GM18502 (cell line): ENCODE data around the gene IL16.
A peak's percentile ranks its signal among the peaks of the same experiment; 100 is the strongest.

Experiments
- ATAC-seq: cut with Tn5 transposase; IDR thresholded peaks from one replicate; pipeline ENCODE4 v1.9.1; 2021; ENCODE audit warnings: mild to moderate bottlenecking; ENCODE audit not compliant: unreplicated experiment, poor library complexity

IL16 gene

GRCh38 chr15:81254277-81254915 is 57.7 kb downstream of the IL16 start:
- ATAC-seq, result no peak

DNA sequence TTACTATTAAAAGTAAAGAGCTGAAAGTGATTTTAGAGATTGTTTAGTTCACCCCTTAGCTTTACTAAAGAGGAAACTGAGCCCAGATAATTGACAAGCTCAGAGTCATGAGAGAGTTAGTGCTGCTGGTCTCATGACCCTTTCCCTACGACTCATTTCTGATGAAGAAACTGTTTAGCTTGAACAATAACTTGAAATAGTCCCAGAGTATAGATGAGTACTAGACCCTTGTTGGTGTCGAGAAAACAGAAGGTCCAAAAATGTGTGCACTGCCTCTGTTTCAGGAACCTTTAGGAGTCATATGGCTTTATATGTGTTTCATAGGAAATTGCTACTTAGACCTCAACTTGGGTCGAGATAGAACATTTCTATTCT is 58.2 kb downstream of the IL16 start:
- ATAC-seq, result no peak

DNA sequence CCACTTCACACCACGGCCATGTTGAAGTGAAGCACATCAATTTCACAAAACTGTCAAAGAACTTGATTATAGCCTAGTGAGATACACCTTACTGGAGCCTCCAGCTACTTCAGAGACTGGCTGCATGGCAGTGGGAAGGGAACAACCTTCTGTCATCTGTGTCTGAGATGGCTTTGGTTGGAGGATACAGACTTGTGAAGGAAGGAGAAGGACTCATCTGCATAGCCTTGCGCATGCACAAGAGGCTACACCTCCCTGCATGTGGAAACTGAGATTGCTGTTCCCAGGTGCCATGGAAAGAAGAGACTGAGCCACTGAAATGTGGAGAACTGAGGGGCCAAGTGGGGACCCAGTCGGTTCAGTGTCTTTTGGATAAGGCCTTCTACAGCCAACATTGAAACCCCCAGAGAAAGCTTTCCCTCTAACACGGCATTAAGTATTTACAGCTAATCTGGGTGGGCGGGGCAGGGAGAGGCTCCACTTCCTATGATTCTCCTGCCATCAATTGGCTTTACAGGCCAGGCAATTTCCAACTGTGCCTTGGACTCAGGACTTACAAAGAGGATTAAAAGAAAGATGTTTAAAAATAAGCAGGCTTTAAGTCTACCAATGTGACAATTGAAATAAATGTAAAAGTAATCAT is 58.8 kb downstream of the IL16 start:
- no peak for ATAC-seq

DNA sequence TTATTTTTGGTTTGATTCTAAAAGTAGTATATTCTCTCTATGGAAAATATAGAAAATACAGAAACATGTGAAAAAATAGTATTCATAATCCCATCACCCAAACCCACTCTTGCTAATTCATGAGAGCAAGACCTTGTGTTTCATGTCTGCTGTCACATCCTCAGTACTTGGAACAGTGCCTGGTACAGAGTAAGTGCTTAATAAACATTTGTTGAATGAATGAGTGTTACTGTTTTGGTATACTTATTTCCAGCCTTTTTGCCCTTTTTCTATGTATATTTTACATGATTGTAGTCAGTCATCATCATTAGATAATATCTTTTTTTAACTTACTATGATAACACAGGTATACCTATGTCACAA is 59.3 kb downstream of the IL16 start:
- ATAC-seq, result no peak

GRCh38 chr15:81256916-81257315 is 60.2 kb downstream of the IL16 start:
- no peak for ATAC-seq

DNA sequence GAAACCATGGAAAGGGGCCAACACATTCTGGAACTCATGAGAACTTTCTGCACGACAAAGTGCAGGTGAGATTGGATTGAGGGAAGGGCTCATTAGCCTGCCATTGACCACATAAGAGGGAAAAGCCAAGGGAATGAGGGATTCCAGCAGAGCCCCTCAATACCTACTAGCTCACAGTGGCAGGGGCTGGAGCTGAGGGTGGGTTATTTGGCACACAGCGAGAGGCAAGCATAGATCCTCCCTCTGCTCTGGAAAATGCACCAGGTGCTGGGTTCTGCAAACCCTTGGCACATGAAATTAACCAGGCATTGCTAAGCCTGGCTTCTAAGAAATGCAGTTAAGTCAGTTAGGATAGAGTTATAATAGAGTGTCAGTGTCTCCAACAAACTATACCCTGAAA is 60.8 kb downstream of the IL16 start:
- no peak for ATAC-seq

DNA sequence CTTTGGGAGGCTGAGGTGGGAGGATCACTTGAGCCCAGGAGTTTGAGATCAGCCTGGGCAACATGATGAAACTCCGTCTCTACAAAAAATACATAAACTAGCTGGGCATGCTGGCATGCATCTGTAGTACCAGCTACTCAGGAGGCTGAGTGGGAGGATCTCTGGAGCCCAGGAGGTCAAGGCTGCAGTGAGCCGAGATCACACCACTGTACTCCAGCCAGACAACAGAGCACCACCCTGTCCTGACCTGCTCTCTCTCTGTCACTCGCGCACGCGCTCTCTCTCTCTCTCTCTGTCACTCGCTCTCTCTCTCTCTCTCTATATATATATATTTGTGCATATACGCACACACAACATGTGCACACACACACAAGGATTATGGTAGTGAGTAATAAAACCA is 61.8 kb downstream of the IL16 start:
- ATAC-seq, result no peak

DNA sequence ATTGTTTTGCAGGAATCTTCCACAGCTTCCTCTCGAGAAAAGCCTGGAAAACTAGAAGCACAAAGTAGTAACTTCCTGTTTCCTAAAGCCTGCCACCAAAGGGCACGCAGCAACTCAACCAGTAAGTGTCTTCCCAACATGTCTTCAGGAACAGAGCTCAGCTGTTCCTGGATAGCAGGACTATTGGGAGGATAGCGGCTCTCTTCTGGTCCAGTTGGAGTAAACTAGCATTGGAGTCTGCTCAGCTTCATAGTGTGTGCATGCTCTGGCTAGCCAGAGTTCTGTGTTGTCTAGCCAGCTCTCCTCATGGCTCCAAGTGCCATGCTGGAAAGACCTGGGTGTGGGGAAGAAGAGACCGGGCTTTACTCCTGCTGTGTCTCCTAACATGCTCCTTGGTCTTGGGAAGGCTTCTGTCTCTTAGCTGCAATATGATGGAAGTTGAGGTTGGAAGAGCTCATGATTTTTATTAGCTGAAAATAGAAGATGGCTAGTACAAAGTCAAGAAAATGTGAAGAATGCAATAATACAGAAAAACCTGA is 63.1 kb downstream of the IL16 start:
- ATAC-seq, result no peak

DNA sequence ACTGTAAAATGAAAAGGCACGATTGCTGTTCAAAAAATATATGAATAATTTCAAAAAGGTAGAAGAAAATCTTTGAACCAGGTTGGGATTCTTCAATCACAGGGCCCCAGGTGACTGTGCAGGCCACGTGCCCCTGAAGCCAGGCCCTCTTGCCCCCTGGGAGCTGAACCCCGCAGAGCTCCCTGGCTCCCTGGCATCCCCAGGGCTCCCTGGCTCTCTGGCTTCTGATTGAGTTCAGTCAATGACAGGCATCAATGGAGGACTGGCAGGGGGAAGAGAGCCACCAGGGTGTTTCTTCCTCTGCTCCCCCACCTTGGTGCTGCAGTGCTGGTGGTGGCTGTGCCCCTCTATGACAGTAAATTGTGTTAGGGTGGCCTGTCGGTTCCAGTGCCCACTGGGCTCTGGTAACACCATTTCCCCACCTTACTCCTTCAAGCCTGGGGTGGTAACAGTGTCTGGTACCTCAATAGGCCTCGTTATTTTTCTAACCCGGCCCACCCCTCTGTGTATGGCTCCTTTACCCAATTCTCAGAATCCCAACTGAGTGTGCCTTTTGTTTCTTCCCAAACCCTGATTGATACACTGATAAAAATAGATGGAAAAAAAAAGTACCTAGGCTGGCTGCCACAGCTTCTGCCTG is 64.6 kb downstream of the IL16 start:
- no peak for ATAC-seq

GRCh38 chr15:81263477-81263876 is 66.8 kb downstream of the IL16 start:
- no peak for ATAC-seq

DNA sequence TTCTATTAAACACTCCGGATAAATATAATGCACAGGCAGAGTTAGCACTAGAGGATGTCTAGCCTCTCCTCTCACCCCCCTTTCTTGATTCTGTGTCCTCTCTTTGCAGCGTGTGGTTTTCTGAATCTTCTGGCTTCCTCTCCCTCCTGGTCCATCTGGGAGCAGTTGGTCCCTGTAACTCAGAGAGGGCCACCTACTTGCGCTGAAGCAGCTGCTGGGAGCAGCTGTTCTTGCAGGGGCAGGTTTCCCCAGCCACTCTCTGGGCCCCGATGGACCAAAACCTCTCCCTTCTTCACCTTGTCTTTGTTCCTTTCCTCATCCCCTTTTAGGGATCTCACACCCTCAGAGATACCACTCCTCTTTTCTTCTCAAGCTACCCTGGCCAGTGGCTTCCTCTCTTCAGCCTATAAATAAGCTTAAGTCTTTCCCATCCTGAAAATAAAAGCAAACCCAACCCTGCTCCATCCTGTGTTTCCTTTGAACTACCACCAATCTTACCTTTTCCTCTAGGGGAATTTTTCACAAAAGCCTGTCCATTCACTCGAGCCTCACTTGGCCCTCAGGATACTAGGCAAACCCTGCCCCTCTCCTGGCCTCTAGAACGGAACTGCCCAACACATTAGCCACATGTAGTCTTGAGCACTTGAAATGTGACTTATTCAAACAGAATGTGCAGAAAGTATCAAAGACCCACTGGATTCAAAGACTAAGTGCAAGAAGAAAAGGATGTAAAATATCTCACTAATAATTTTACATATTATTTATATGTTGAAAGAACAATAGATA is 67.6 kb downstream of the IL16 start:
- no peak for ATAC-seq

GRCh38 chr15:81265256-81265943 is 68.7 kb downstream of the IL16 start:
- ATAC-seq, result peak; percentile 8

DNA sequence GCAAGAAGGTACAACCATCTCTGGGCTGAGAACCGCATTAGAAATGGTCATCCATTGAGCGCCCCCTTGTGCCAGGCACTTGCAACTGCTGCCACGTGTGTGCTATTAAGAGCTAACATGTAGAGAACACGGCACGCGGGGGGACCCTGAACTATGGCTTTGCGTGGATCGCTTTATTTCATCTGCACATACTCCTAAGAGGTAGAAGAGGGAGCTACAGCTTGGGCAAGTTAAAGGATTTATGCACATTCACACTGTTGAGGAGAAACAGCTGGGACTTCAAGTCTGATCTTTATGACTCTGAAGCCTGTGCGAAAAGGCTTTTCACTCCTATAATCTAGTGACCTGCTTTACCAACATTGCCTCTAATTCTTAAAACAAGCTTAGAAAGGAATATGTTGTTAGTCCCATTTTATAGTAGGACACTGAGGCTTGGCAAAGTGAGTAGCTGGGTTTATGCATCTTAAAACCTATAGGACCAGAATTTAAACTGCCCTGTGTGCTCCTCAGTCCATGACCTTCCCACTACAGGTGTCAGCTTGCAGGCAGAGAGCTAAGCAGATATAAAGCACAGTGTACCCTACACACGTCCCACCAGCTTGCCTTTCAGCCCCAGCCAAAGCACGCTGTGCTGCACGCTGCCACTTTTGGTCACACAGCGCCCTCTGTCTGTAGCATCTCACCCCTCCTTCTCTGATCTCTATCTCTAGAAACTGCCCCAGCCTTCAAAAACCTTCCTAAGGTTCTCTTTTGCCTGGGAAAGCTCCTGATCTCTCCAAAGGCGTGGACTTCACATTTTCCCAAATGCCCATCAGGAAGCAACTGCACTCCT is 69.5 kb downstream of the IL16 start:
- peak; percentile 82 for ATAC-seq

- no peak for ATAC-seq
Measured at GRCh38 chr15:81268340-81268739, 71.7 kb downstream of the IL16 start.

DNA sequence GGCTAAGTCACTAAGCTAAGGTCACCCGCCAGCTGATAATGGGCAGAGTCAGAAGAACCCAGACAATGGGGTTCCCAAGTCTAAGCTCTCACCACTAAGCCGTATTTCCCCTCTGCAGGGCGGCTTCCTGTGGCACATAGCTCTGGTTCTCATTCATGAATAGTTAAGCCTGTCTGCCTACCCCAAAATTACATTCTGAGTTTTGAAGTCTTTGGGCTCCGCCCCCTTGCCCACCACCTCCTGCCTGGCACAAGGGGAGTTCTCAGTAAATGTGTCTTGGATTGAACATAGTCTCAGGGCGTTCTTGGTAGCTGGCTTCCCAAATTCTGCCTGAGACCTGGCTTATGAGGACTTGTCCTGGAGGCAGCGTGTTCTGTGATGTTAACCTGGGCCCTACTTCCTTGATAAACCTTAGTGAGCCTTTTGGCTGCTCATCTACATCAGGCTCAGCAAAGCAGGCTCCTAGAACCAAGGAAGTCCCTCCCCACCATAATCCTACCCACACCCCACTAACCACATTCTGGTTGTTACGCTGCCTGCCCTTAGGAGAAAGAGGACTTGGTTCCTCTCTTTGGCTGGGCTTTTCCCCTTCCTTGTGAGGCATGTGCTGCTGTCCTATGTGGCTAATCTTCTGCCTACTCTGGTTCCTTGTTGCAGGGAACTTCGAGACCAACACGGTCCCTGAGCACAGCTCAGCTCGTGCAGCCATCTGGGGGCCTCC is 72.4 kb downstream of the IL16 start:
- ATAC-seq, result no peak

- no peak for ATAC-seq
Measured at GRCh38 chr15:81270188-81270587, 73.5 kb downstream of the IL16 start.

DNA sequence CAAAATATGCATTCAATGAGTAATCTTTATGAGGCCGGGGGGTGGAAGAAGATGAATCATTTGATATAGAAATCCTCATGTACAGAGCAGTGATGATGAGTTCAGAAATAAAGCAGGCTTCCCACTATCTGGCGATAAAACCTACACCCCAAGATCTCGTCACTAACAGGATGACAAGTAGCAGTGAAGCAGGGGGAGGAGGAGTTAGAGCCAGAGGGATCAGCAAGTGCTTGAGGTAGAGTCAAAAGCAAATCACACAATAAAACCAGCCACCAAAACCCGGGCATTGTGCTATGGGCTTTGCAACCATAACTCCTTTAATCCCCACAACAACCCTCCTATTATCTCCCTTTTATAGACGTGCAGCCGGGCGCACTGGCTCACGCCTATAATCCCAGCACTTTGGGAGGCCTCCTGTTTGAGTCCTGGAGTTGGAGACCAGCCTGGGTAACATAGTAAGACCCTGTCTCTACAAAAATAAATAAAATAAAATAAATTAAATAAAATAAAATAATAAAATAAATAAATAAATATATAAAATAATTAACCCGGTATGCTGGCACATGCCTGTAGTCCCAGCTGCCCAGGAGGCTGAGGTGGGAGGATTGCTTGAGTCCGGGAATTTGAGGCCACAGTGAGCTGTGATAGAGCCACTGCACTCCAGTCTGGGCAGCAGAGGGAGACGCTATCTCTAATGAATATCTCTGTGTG is 74.3 kb downstream of the IL16 start:
- ATAC-seq, result no peak
